Measurements from ENCODE around the gene PIM1. TPM values are rescaled to one million over a fixed set of nuclear protein-coding genes. Genes with fewer than 3 reads are reported as not detected.
"Not testable (repeated sequence)": the region's sequence is repeated elsewhere in the genome, so short reads cannot be mapped to it uniquely, and the experiment has no call there.

PIM1 gene
- total RNA-seq, 1 donor from 2014 or later: 151 TPM

GRCh38 chr6:37196451-37196850, 26.5 kb downstream of the PIM1 start:
- H3K4me3 Mint-ChIP-seq (ENCODE audit: low read depth); DNase-seq (ENCODE audit: low spot score); H3K9me3 Mint-ChIP-seq; H3K27me3 Mint-ChIP-seq (ENCODE audit: low read depth); H3K27ac Mint-ChIP-seq; H3K36me3 Mint-ChIP-seq (ENCODE audit: low read depth); intact Hi-C loops (cut with micrococcal nuclease): not testable (repeated sequence)
- peaks cover 35% of the 10 kb centered on the region for H3K4me1 Mint-ChIP-seq (ENCODE audit: low read depth)

GRCh38 chr6:37200085-37200484, 30.1 kb downstream of the PIM1 start:
- no peak for DNase-seq (ENCODE audit: low spot score)
- Mint-ChIP-seq H3K36me3 (ENCODE audit: low read depth) (no peaks in the 10 kb centered on the region), H3K9me3 (peaks cover 4% of the 10 kb centered on the region), H3K4me3 (ENCODE audit: low read depth) (no peak overlapping the region), H3K4me1 (ENCODE audit: low read depth) (peaks cover 36% of the 10 kb centered on the region), H3K27ac (no peak overlapping the region), H3K27me3 (ENCODE audit: low read depth) (no peaks in the 10 kb centered on the region)
- intact Hi-C loops (cut with micrococcal nuclease): loop anchor here (10.0 kb wide), 1 partner anchor 285 kb away; no protein-coding TSS in a partner anchor

- peaks cover 41% of the 10 kb centered on the region for H3K4me1 Mint-ChIP-seq (ENCODE audit: low read depth)
- no peak for DNase-seq (ENCODE audit: low spot score)
- no peak overlapping the region for H3K27ac Mint-ChIP-seq
- H3K9me3 Mint-ChIP-seq: no peaks in the 10 kb centered on the region
- no peaks in the 10 kb centered on the region for H3K27me3 Mint-ChIP-seq (ENCODE audit: low read depth)
- H3K4me3 Mint-ChIP-seq (ENCODE audit: low read depth): no peak overlapping the region
- H3K36me3 Mint-ChIP-seq (ENCODE audit: low read depth): no peaks in the 10 kb centered on the region
- intact Hi-C loops (cut with micrococcal nuclease): loop anchor here (10.0 kb wide), 1 partner anchor 287 kb away; no protein-coding TSS in a partner anchor
Observed at GRCh38 chr6:37201726-37202125, 31.8 kb downstream of the PIM1 start.

- H3K9me3 Mint-ChIP-seq: no peaks in the 10 kb centered on the region
- H3K27me3 Mint-ChIP-seq (ENCODE audit: low read depth): no peaks in the 10 kb centered on the region
- no peaks in the 10 kb centered on the region for H3K36me3 Mint-ChIP-seq (ENCODE audit: low read depth)
- intact Hi-C loops (cut with micrococcal nuclease): loop anchor here (10.0 kb wide), 1 partner anchor 288 kb away; no protein-coding TSS in a partner anchor
- peak overlapping the region; percentile 76 for H3K27ac Mint-ChIP-seq
- no peak for DNase-seq (ENCODE audit: low spot score)
- H3K4me3 Mint-ChIP-seq (ENCODE audit: low read depth): no peak overlapping the region
- peaks cover 52% of the 10 kb centered on the region for H3K4me1 Mint-ChIP-seq (ENCODE audit: low read depth)
Observed at GRCh38 chr6:37202788-37203491, 33.0 kb downstream of the PIM1 start.

- H3K4me3 Mint-ChIP-seq (ENCODE audit: low read depth): no peak overlapping the region
- H3K4me1 Mint-ChIP-seq (ENCODE audit: low read depth): peaks cover 59% of the 10 kb centered on the region
- H3K27me3 Mint-ChIP-seq (ENCODE audit: low read depth): no peaks in the 10 kb centered on the region
- no peaks in the 10 kb centered on the region for H3K9me3 Mint-ChIP-seq
- intact Hi-C loops (cut with micrococcal nuclease): loop anchor here (2.0 to 10.0 kb wide), 2 partner anchors 13 to 289 kb away; no protein-coding TSS in a partner anchor
- H3K27ac Mint-ChIP-seq: peak overlapping the region; percentile 13
- no peaks in the 10 kb centered on the region for H3K36me3 Mint-ChIP-seq (ENCODE audit: low read depth)
- no peak for DNase-seq (ENCODE audit: low spot score)
Observed at GRCh38 chr6:37204014-37204751, 34.2 kb downstream of the PIM1 start.

- Mint-ChIP-seq H3K4me3 (ENCODE audit: low read depth) (no peak overlapping the region), H3K4me1 (ENCODE audit: low read depth) (peaks cover 69% of the 10 kb centered on the region), H3K27me3 (ENCODE audit: low read depth) (no peaks in the 10 kb centered on the region), H3K36me3 (ENCODE audit: low read depth) (no peaks in the 10 kb centered on the region), H3K27ac (peak overlapping the region; percentile 75), H3K9me3 (no peaks in the 10 kb centered on the region)
- DNase-seq (ENCODE audit: low spot score): no peak
- intact Hi-C loops (cut with micrococcal nuclease): loop anchor here (1.0 to 10.0 kb wide), 3 partner anchors 15 to 291 kb away; no protein-coding TSS in a partner anchor
Observed at GRCh38 chr6:37205175-37205996, 35.4 kb downstream of the PIM1 start.

GRCh38 chr6:37205997-37206340, 36.0 kb downstream of the PIM1 start:
- no peaks in the 10 kb centered on the region for H3K36me3 Mint-ChIP-seq (ENCODE audit: low read depth)
- peaks cover 69% of the 10 kb centered on the region for H3K4me1 Mint-ChIP-seq (ENCODE audit: low read depth)
- DNase-seq (ENCODE audit: low spot score): no peak
- peak overlapping the region; percentile 75 for H3K27ac Mint-ChIP-seq
- H3K9me3 Mint-ChIP-seq: no peaks in the 10 kb centered on the region
- H3K27me3 Mint-ChIP-seq (ENCODE audit: low read depth): no peaks in the 10 kb centered on the region
- intact Hi-C loops (cut with micrococcal nuclease): loop anchor here (1.0 to 10.0 kb wide), 3 partner anchors 15 to 291 kb away; no protein-coding TSS in a partner anchor
- no peak overlapping the region for H3K4me3 Mint-ChIP-seq (ENCODE audit: low read depth)

- no peak overlapping the region for H3K4me3 Mint-ChIP-seq (ENCODE audit: low read depth)
- H3K9me3 Mint-ChIP-seq: no peaks in the 10 kb centered on the region
- no peak overlapping the region for H3K27ac Mint-ChIP-seq
- peaks cover 69% of the 10 kb centered on the region for H3K4me1 Mint-ChIP-seq (ENCODE audit: low read depth)
- H3K27me3 Mint-ChIP-seq (ENCODE audit: low read depth): no peaks in the 10 kb centered on the region
- H3K36me3 Mint-ChIP-seq (ENCODE audit: low read depth): no peaks in the 10 kb centered on the region
- intact Hi-C loops (cut with micrococcal nuclease): loop anchor here (10.0 kb wide), 1 partner anchor 292 kb away; no protein-coding TSS in a partner anchor
- DNase-seq (ENCODE audit: low spot score): no peak
Observed at GRCh38 chr6:37206622-37207021, 36.7 kb downstream of the PIM1 start.

GRCh38 chr6:37207903-37208456, 38.0 kb downstream of the PIM1 start:
- Mint-ChIP-seq H3K4me1 (ENCODE audit: low read depth) (peaks cover 57% of the 10 kb centered on the region), H3K27ac (peak overlapping the region; percentile 76), H3K4me3 (ENCODE audit: low read depth) (peak overlapping the region; percentile 15), H3K27me3 (ENCODE audit: low read depth) (no peaks in the 10 kb centered on the region), H3K36me3 (ENCODE audit: low read depth) (no peaks in the 10 kb centered on the region), H3K9me3 (no peaks in the 10 kb centered on the region)
- intact Hi-C loops (cut with micrococcal nuclease): loop anchor here (2.0 to 10.0 kb wide), 2 partner anchors 293 to 323 kb away; partner anchors contain the start of gene C6orf89
- peak; percentile 85 for DNase-seq (ENCODE audit: low spot score)

GRCh38 chr6:37208793-37209192, 38.8 kb downstream of the PIM1 start:
- Mint-ChIP-seq H3K9me3 (no peaks in the 10 kb centered on the region), H3K36me3 (ENCODE audit: low read depth) (no peaks in the 10 kb centered on the region), H3K27ac (peak overlapping the region; percentile 86), H3K4me1 (ENCODE audit: low read depth) (peaks cover 51% of the 10 kb centered on the region), H3K27me3 (ENCODE audit: low read depth) (no peaks in the 10 kb centered on the region), H3K4me3 (ENCODE audit: low read depth) (no peak overlapping the region)
- intact Hi-C loops (cut with micrococcal nuclease): loop anchor here (2.0 to 10.0 kb wide), 2 partner anchors 294 to 324 kb away; partner anchors contain the start of gene C6orf89
- no peak for DNase-seq (ENCODE audit: low spot score)

- Mint-ChIP-seq H3K9me3 (no peaks in the 10 kb centered on the region), H3K27me3 (ENCODE audit: low read depth) (no peaks in the 10 kb centered on the region), H3K36me3 (ENCODE audit: low read depth) (no peaks in the 10 kb centered on the region), H3K4me3 (ENCODE audit: low read depth) (no peak overlapping the region), H3K27ac (peak overlapping the region; percentile 86), H3K4me1 (ENCODE audit: low read depth) (peaks cover 44% of the 10 kb centered on the region)
- no peak for DNase-seq (ENCODE audit: low spot score)
- intact Hi-C loops (cut with micrococcal nuclease): loop anchor here (1.0 to 10.0 kb wide), 6 partner anchors 37 to 443 kb away; partner anchors contain the start of gene C6orf89
Observed at GRCh38 chr6:37209461-37210205, 39.7 kb downstream of the PIM1 start.

Measured in activated T-helper 2 cell treated with anti-CD3 and anti-CD28 coated beads, Interferon-gamma antibody, Interleukin-2, Interleukin-4, amounts not matched to agents 10 μg/mL and 5 μg/mL and 100 μg/mL, durations not matched to agents 14 hours and 24 hours and 36 hours (primary cell).